T follicular helper cell (primary cell): Measurements from ENCODE around the gene PAX3.

Experiments
- DNase-seq: peaks from one replicate; pipeline ENCODE4 v3.0.0-alpha.2; 2020; ENCODE audit warnings: low read depth

PAX3 gene

DNA sequence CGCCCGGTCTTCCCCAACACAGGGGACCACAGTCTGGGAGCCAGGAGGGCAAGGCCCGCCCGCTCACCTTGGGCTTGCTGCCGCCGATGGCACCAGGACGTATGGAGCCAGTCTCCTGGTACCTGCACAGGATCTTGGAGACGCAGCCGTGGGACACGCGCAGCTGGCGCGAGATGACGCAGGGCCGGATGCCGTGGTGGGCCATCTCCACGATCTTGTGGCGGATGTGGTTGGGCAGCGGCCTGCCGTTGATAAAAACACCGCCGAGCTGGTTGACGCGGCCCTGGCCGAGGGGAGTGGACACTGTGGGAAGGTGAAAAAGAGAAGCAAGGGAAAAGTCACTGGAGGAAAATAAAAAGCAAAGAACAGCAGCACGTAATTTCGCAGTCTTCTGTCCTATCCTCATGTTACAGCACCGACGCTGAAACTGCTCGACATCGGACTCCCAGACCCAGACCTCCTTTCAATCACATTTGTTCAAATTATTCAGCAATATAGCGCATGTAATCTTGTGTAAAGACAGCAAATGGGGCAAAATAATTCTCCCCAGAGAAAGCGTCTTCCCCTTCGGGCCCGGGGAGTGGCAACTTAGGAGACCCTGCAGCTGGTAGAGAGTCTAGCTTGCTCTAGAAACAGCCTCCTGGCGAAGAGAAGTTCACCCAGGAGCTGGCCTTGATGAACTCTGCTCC lies 1.7 kb downstream of the PAX3 start:
- no peak for DNase-seq

DNA sequence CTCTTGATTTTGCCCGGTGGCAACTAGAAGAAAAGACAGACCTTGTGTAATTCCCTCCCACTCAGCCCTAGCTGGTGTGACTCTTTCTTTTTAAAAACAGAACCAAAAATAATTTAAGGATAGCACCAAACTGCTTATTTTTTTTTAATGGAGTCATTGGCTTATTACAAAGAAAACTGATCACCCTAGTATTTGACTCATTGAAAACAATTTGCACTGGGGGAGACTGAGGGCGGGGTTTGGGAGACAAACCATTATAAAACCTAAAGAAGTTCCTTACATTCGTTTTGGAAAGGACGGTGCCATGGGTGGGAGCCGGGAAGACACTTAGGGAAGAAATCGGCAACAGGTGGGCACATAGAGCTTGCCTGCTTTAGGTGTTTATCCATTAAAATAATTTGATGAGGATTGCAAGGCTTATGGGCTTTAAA lies 2.5 kb downstream of the PAX3 start:
- DNase-seq: no peak

DNA sequence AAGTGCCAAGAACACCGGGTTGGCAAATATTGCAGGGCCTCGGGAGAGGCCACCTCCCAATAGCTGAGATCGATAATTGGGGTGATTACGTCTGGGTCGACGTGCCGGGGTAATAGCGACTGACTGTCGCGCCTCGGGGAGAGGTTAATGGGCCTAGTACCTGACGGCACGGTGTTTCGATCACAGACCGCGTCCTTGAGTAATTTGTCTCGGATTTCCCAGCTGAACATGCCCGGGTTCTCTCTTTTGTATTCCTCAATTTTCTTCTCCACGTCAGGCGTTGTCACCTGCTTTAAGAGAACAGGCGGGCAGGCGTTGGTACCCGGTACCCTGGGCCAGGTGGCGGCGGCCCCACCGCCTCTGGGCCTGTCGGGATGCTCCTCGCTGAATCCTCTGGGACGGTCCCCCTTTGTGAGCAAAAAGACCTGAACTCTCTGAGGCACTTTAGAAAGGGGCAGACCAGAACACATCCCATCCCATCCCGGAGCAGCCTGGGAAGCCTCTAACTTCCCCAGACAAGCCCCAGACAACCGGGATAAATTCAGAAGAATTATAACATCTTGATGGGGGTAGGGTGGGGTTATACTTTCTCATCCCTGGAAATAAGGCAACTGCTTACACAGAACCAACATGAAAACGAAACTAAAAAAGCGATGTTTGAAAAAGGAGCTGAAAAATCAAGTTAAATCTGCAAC lies 3.3 kb downstream of the PAX3 start:
- DNase-seq: no peak

- DNase-seq: no peak
These were observed 3.8 kb downstream of the PAX3 start for GRCh38 chr2:222294996-222295367.

- DNase-seq: no peak
These were observed 4.9 kb downstream of the PAX3 start for GRCh38 chr2:222293660-222294630.

DNA sequence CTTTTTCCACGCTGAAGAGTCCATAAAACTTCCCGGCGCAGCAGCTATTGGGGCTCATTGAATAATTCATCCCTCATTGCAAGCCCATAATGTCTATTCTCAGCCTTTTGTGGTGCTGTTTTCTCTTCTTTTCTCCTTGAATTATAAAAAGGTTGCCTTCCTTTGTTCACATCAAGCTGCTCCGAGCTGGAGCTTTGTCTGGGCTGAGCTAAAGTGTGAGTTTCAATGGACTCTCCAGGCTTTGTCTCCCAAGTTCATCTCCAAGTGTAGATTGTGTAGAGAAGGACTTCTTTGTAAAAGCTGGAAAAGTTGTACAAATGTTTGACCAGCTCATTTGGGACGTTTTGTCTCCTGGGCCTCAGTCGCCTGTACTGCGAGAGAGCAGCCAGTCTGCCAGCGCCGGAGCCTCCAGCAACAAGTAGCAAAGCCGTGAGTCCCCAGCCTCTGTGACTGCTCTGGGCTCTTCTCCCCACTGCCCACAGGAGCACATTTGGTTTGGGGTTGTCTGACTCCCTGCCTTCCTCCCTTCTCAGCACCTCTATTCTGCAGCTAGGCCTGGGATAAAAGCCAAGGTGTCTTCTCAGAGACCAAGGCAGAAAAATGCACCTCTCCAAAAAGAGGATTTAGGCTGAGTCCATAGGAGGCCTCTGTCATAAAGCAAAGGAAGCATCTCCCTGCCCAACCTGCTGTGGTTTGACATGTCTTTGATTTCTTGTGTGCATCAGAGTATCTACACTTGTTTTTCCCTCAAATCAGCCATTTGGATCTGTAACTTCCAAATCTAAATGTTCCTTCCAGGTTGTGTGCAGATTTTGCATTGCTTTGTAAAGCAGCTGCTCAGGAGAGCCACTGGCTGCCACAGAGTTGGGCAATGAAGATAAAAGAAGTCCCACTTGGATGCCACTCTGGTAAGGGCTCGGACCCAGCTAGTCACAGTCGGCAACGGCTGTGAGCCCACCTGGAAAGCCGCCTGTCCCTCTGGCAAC lies 6.4 kb downstream of the PAX3 start:
- DNase-seq: no peak

DNA sequence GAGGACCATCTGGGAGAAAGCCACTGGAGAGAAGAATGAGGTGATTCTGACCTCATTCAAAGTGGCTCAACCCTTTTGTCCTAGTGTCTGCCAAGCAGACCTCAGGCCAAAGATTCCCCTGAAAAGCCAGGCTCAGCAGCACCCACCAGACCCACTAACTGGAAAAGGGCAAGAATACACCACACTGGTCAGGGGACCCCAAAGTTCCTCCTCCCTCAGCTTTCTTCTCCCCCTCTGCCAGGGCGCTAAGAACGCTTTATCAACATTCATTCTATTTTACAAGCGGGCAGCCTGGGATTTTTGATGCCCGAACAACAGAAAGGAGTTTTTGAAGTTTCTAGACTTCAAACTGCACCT lies 7.3 kb downstream of the PAX3 start:
- DNase-seq: no peak

DNA sequence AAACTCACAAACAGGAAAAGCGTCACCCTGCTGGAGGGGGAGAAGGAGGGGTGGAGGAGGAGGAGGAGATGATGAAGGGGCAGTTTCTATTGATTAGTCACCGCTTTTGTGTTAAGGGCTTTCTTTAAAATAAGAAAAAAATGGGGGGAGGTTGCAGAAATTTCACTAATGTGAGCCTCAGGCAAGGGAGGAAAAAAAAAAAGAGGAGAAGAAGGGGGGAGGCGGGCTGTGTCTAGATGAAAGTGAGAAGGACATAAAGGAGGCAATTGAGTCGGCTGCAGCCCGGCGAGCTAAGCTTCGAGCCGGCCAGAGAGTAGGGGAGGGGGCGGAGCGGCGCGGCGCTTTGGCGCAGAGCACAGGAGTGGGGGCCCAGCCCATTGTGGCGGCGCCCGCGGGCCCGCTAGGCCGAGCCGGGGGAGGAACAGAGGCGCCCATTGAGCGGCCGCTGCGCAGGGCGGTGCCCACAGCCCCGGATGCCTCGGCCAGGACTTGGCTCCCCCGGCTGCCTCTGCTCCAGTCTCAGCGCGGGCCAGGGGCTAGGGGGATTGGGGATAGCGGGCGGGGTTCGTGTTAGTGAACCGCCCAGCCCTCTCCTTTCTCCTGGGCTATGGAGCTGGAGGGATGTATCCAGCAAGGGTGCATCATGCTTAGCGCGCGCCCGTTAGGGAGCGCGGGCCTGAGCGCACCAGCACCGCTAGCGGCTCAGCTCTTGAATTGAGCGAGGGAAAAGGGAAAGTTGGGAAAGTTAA lies 7.9 kb downstream of the PAX3 start:
- DNase-seq: no peak

DNA sequence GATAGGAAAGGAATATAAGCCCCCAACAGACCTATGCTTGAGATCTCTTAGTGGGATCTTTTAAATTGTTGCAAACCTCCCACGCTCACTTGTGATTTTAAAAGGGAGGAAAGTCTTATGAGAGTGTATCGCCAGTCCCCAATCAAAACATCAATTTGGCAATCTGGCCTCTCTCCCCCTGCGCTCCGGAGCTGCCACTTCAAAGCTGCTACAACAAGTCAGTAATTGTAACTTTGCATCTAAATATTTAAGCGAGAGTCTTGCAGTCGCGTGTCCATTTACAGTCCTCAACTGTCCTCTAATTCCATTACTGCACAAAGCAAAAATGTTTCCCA lies 8.4 kb downstream of the PAX3 start:
- DNase-seq: no peak

DNA sequence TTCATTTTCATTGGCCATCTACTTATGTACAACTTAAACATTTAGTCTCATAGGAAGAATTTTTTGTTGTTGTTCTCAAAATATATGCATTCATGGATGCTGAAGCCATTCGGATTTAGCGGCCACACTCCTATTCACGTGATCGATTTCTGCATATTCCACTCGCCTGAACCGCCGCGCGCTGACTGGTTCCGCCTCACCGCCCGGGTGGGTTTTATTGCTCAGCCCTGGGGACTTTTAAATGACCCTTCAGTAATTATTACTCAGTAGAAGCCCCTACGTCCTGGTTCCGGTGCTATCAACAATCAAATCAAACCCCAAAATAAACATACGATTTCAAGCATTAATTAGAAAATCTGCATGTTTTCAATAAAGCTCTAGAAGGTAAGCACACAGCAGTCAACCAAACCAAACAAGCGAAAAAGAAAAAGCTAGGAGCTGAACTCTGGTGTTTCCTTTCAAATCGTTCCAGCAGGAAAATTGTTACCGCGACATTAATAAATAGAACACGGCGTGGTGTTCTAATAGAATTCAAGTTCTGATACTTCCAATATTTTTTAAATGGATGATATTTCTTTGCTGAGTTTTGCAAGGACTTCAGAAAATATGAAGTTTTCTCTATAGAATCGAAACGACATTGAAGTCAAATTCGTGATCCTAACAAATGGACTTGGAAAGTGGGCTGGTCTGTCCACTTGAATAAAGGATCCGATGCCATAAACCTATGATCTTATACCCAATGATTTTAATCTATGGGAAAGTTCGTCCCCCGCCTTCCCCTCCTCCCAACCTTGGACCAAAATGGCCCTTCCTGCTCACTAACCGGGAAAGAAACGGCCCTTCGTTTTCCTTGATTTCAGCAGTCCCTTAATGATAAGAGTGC lies 9.3 kb downstream of the PAX3 start:
- DNase-seq: no peak

DNA sequence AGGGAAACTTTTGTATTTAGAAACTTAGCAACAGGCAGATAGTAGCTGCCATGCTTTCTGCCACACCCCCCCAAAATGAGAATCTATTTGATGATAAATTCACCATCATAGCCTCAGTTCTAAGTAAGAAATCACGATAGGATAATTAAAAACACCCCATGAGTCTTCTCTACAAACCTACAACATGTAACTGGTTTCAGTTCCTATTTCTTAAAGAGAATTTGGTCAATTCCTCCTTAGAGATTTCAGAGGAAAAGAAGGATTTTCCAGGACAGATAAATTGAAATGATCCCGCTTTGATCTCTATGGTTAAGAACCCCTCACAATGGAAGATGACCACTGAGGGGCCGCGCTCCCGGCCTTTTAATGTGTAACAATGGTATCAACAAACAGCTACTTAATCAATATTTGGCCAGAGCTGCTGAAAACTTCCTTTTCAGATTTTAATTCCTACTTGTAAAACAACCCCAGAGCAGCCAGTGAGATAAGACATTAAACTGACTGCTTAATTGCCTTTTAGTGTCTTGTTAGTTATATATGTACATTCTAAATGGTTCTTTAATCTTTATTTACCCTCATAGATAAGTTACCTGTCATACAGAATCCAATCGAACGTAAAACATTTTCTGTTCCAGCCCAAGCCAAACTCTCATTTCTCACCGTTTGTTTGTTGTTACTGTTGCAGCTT lies 10.1 kb downstream of the PAX3 start:
- no peak for DNase-seq

DNA sequence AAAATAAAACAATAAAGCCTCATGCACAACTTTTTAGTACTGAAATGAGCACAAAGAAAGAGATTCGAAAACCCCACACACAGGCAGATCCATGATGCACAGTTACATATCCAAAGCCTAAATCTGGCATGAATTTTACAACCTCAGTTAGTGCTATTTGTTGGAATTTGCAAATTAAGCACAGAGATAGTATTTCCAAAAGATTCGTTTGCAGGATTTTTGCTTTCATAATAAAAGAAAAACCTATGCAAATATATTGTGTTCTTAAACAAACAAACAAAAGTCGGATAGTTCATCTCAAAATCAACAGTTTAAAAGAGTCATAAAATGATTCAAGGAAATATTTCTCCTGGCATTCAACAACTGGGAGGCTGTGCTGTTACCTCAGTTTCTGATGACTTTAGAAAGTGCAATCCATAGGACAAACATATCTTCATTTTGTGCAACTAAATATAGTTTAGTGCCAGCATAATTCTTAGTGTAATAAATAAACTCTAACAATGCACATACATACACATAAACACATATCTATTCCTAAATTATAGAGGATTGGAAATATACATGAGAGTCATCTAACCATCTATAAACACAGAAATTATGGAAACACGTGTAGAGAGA lies 10.8 kb downstream of the PAX3 start:
- DNase-seq: no peak

- no peak for DNase-seq
These were observed 14.3 kb downstream of the PAX3 start for GRCh38 chr2:222284466-222284865.

GRCh38 chr2:222283634-222284033 lies 15.2 kb downstream of the PAX3 start:
- no peak for DNase-seq

GRCh38 chr2:222281506-222281905 lies 17.3 kb downstream of the PAX3 start:
- no peak for DNase-seq

GRCh38 chr2:222280795-222281194 lies 18.0 kb downstream of the PAX3 start:
- no peak for DNase-seq

- DNase-seq: no peak
These were observed 26.3 kb downstream of the PAX3 start for GRCh38 chr2:222272446-222273015.

DNA sequence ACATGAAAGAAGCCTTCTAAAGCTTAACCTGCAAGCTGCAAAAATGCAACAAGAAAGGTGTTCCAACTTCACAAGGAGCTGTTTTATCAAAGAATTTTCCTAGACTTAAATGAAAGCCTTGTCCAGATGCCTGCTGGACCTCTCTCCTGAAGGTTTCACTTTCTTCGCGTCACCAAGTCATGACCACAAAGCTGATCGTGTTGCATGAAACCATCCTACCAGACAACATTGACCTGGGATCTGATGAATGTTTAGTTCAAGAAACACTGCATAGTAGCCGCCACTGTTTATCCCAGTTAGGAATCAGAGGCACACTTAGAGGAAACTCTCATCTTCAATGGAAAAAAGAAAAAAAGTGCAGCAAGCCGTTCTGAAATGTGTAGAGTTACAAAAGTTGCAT lies 26.9 kb downstream of the PAX3 start:
- DNase-seq: no peak

DNA sequence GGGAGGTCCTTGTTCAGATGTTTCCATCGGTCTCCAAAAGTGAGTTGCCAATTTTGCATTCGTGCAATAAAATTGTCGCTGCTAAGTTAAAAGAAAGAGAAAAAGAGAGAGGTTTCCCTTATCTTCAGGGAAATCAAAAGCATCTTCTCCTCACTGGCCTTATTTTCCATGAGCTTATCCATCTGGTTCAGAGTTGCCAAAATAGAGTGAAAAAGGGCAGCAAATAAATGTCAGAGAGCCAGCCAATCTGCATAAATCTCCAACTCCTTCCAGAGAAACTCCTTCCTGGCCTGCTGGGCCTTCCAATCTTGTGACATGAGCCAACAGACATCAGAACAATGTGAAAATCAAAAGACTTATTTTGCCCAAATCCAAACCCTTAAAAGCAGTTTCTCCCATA lies 28.4 kb downstream of the PAX3 start:
- DNase-seq: no peak
